GM21381 (cell line): ENCODE measurements around the gene CNOT10.
"Not testable (repeated sequence)": the region's sequence is repeated elsewhere in the genome, so short reads cannot be mapped to it uniquely, and the experiment has no call there.

Experiments used
- ATAC-seq: cut with Tn5 transposase; IDR thresholded peaks from one replicate; pipeline ENCODE4 v1.9.1; 2021; ENCODE audit warnings: mild to moderate bottlenecking, moderate library complexity; ENCODE audit not compliant: unreplicated experiment

Gene CNOT10, protein sequence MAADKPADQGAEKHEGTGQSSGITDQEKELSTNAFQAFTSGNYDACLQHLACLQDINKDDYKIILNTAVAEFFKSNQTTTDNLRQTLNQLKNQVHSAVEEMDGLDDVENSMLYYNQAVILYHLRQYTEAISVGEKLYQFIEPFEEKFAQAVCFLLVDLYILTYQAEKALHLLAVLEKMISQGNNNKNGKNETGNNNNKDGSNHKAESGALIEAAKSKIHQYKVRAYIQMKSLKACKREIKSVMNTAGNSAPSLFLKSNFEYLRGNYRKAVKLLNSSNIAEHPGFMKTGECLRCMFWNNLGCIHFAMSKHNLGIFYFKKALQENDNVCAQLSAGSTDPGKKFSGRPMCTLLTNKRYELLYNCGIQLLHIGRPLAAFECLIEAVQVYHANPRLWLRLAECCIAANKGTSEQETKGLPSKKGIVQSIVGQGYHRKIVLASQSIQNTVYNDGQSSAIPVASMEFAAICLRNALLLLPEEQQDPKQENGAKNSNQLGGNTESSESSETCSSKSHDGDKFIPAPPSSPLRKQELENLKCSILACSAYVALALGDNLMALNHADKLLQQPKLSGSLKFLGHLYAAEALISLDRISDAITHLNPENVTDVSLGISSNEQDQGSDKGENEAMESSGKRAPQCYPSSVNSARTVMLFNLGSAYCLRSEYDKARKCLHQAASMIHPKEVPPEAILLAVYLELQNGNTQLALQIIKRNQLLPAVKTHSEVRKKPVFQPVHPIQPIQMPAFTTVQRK

GRCh38 chr3:32684800-32685542 is at the start of gene CNOT10:
TSS of gene CNOT10 (plus strand) at chr3:32685188. CDS start at chr3:32685461, 273 bp downstream.
- peak; percentile 98 for ATAC-seq

GRCh38 chr3:32640939-32641338 is 44.0 kb upstream of the CNOT10 start:
- no peak for ATAC-seq

GRCh38 chr3:32641356-32641755 is 43.6 kb upstream of the CNOT10 start:
- no peak for ATAC-seq

GRCh38 chr3:32643354-32643753 is 41.6 kb upstream of the CNOT10 start:
- ATAC-seq = no peak

DNA sequence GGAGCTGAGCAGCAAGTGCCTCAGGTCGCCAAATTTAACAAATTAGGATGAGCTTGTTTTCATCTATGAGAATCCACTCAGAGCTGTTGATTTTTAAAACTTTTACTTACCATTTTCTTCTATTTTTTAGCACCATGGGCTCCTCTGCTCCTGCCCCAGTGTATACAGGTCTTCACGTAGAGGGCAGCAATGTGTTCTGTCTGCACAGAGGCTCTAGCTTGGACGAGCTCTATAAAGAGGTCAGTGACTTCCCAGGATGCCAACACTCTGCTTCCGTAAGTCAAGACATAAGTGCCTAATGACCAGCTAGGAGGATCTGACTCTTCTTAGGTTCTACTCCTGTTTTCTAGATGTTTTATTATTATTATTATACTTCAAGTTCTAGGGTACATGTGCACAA is 41.2 kb upstream of the CNOT10 start:
- no peak for ATAC-seq

DNA sequence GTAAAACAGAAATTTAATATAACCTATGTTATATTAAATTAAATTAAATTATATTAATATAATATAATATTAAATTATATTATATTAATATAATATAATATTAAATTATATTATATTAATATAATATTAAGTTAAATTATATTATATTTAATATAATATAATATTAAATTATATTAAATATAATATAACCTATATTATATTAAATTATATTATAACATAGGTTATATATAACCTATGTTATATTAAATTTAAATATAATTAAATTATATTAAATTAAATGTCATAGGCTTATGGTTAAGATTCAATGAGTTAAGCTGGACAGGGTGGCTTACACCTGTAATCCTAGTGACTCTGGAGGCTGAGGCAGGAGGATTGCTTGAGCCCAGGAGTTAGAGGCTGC is 40.6 kb upstream of the CNOT10 start:
- ATAC-seq = no peak

GRCh38 chr3:32646761-32647160 is 38.2 kb upstream of the CNOT10 start:
- ATAC-seq = no peak

- not testable (repeated sequence) for ATAC-seq
Observed at GRCh38 chr3:32652337-32653100, 32.5 kb upstream of the CNOT10 start.

- no peak for ATAC-seq
Observed at GRCh38 chr3:32655167-32655566, 29.8 kb upstream of the CNOT10 start.

DNA sequence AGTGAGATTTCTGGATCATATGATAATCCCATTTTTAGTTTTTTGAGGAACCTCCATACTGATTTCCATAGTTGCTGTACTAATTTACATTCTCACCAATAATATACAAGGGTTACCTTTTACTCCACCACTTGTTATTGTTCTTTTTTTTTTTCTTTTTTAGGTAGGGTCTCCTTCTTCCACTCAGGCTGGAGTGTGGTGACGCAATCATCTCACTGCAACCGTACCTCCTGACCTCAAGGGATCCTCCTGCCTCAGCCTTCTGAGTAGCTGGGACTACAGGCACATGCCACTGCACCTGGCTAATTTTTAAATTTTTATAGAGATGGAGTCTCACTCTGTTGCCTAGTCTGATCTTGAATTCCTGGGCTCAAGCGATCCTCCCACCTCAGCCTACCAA is 24.4 kb upstream of the CNOT10 start:
- no peak for ATAC-seq

DNA sequence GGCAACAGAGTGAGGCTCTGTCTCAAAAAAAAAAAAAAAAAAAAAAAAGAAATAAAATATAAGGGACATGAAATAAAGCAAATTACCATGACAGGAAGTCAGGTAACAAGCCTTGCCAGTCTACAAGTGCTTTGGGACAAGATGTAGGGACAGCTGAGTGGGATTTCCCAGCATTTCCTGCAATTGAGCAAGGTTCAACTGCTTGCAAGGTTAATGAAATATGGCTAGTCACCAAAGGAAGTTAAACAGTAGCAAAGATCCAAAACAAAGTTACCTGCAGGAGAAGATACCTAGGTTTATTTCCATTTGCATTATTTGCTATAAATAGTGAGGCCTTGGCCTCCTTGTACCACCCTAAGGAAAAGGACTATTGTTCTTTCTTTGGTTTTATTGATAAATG is 22.3 kb upstream of the CNOT10 start:
- ATAC-seq = no peak

GRCh38 chr3:32664630-32665075 is 20.3 kb upstream of the CNOT10 start:
- not testable (repeated sequence) for ATAC-seq

GRCh38 chr3:32667072-32667582 is 17.9 kb upstream of the CNOT10 start:
- ATAC-seq = no peak

- not testable (repeated sequence) for ATAC-seq
Observed at GRCh38 chr3:32669226-32669625, 15.8 kb upstream of the CNOT10 start.

- ATAC-seq = not testable (repeated sequence)
Observed at GRCh38 chr3:32673730-32674129, 11.3 kb upstream of the CNOT10 start.

- ATAC-seq = no peak
Observed at GRCh38 chr3:32675164-32675563, 9.8 kb upstream of the CNOT10 start.

- ATAC-seq = no peak
Observed at GRCh38 chr3:32675650-32676049, 9.3 kb upstream of the CNOT10 start.

- no peak for ATAC-seq
Observed at GRCh38 chr3:32681811-32682210, 3.2 kb upstream of the CNOT10 start.

GRCh38 chr3:32684029-32684799 is 774 bp upstream of the CNOT10 start:
- no peak for ATAC-seq
